HepG2 (cell line): ENCODE results near the gene TMCO6. TPM values are rescaled to one million over a fixed set of nuclear protein-coding genes. Genes with fewer than 3 reads are reported as not detected.

Experiments
- CCAR2 ChIP-seq: fragments of 200-400 bp; formaldehyde crosslinking; optimal IDR thresholded peaks from 2 replicates; pipeline ENCODE3; 2018; ENCODE audit warnings: low read depth, mild to moderate bottlenecking, low read length, moderate library complexity
- IKZF1 ChIP-seq: fragments of 450-650 bp; IDR thresholded peaks from 2 replicates; pipeline ENCODE4 v1.7.1; 2016
- NR1H2 ChIP-seq: sonication (generic); formaldehyde crosslinking; IDR thresholded peaks from 2 replicates; pipeline ENCODE4 v1.8.1; 2022; ENCODE audit warnings: low read depth, missing genetic modification reagents, borderline replicate concordance
- PAF1 ChIP-seq: IDR thresholded peaks from 2 replicates; pipeline ENCODE4 v1.6.1; 2016; ENCODE audit warnings: missing genetic modification reagents, missing compliant biosample characterization
- PATZ1 ChIP-seq: sonication (generic); formaldehyde crosslinking; IDR thresholded peaks from 2 replicates; pipeline ENCODE4 v1.4.0; 2020; ENCODE audit warnings: missing genetic modification reagents
- POLR2AphosphoS2 ChIP-seq: IDR thresholded peaks from 2 replicates; pipeline ENCODE4 v1.6.1; 2011; ENCODE audit warnings: low read depth, low read length, improper control_type of control experiment
- PRDM15 ChIP-seq: sonication (generic); formaldehyde crosslinking; IDR thresholded peaks from 2 replicates; pipeline ENCODE4 v1.4.0; 2020; ENCODE audit warnings: missing genetic modification reagents
- RFXAP ChIP-seq: sonication (generic); formaldehyde crosslinking; IDR thresholded peaks from 2 replicates; pipeline ENCODE4 v1.4.0; 2020; ENCODE audit warnings: missing genetic modification reagents, borderline replicate concordance
- SMYD3 ChIP-seq: sonication (generic); formaldehyde crosslinking; IDR thresholded peaks from 2 replicates; pipeline ENCODE4 v1.8.1; 2023; ENCODE audit warnings: mild to moderate bottlenecking, missing genetic modification reagents
- SOX6 ChIP-seq, 2 experiments: fragments of 450-650 bp in 1 of 2; sonication (generic) in 1 of 2; formaldehyde crosslinking in 1 of 2; IDR thresholded peaks; 2 replicates each; pipeline versions ENCODE4 v1.4.0 to v1.6.1; 2017 to 2020; ENCODE audit warnings: antibody characterized with exemption in 1 of 2, mild to moderate bottlenecking in 1 of 2, missing genetic modification reagents in 1 of 2
- SP2 ChIP-seq: sonication (generic); formaldehyde crosslinking; IDR thresholded peaks from 2 replicates; pipeline ENCODE4 v1.5.1; 2020; ENCODE audit warnings: mild to moderate bottlenecking, missing genetic modification reagents
- ZFP91 ChIP-seq: sonication (generic); formaldehyde crosslinking; IDR thresholded peaks from 2 replicates; pipeline ENCODE4 v1.9.0; 2022; ENCODE audit warnings: missing genetic modification reagents, mild to moderate bottlenecking, borderline replicate concordance
- ZNF235 ChIP-seq: sonication (generic); formaldehyde crosslinking; IDR thresholded peaks from 2 replicates; pipeline ENCODE4 v1.8.1; 2023; ENCODE audit warnings: mild to moderate bottlenecking, missing genetic modification reagents, borderline replicate concordance
- ZNF333 ChIP-seq: sonication (generic); formaldehyde crosslinking; IDR thresholded peaks from 2 replicates; pipeline ENCODE4 v1.4.0; 2020; ENCODE audit warnings: mild to moderate bottlenecking, missing genetic modification reagents, borderline replicate concordance
- ZNF431 ChIP-seq: sonication (generic); formaldehyde crosslinking; IDR thresholded peaks from 2 replicates; pipeline ENCODE4 v1.9.0; 2022; ENCODE audit warnings: missing genetic modification reagents, low read depth, mild to moderate bottlenecking, borderline replicate concordance
- ZNF746 ChIP-seq: sonication (generic); formaldehyde crosslinking; IDR thresholded peaks from 2 replicates; pipeline ENCODE4 v1.8.0; 2022; ENCODE audit warnings: mild to moderate bottlenecking, missing genetic modification reagents
- ZNF773 ChIP-seq: sonication (generic); formaldehyde crosslinking; IDR thresholded peaks from 2 replicates; pipeline ENCODE4 v1.4.0; 2020; ENCODE audit warnings: missing genetic modification reagents, borderline replicate concordance
- ZNF883 ChIP-seq: sonication (generic); formaldehyde crosslinking; IDR thresholded peaks from 2 replicates; pipeline ENCODE4 v1.5.1; 2020; ENCODE audit warnings: mild to moderate bottlenecking, missing genetic modification reagents; ENCODE audit errors: not compliant biosample characterization
- polyA plus RNA-seq, 8 experiments: library from polyadenylated mRNA; depleted of rRNA in 3 of 8; stranded (reverse) in 7 of 8; unstranded in 1 of 8; fragments of >200 nt; fragmentation: Illumina TruSeq in 4 of 8; extraction: Trizol in 4 of 8; gene quantifications; 2 replicates each; pipeline versions ENCODE4 v1.2.1 to v1.2.3, GENCODE V29; 2011 to 2016; ENCODE audit warnings: low read depth in 4 of 8, missing spikeins in 1 of 8, mixed read lengths in 1 of 8; ENCODE audit not compliant: insufficient read depth in 1 of 8
- total RNA-seq, 5 experiments: library from RNA; depleted of rRNA; stranded (reverse); fragments of >200 nt; fragmentation: Illumina TruSeq; extraction: Trizol; gene quantifications; 2 replicates each; pipeline ENCODE4 v1.2.3, GENCODE V29; 2016; ENCODE audit warnings: low read depth in 1 of 5

Gene TMCO6
- total and polyA plus RNA-seq, 2 of the 13 experiments (the other 11 are each of a cell fraction or from before 2014, with no cell fraction given): 16.6 to 28.2 TPM

- TF ChIP-seq ZNF431 (peak; percentile 82; the same call in 1 of the 2 replicates), ZNF746 (CRISPR knock-in tag) (no peak), SOX6 (IDR thresholded peaks at IDR 0.05) (no peak), SOX6 (CRISPR knock-in tag; IDR thresholded peaks at IDR 0.05) (peak; percentile 79), SP2 (CRISPR knock-in tag) (0 out of 2 replicates have a peak, but pooled peaks have one; percentile 60), PAF1 (CRISPR knock-in tag) (no peak), NR1H2 (CRISPR knock-in tag) (no peak), POLR2AphosphoS2 (no peak), IKZF1 (no peak), ZNF883 (CRISPR knock-in tag) (no peak), ZFP91 (CRISPR knock-in tag) (peak; percentile 90), ZNF773 (CRISPR knock-in tag) (peak; percentile 79; the same call in 1 of the 2 replicates), CCAR2 (no peak), ZNF235 (CRISPR knock-in tag) (peak; percentile 95; the same call in 1 of the 2 replicates), SMYD3 (CRISPR knock-in tag) (no peak; the same call in 1 of the 2 replicates), RFXAP (CRISPR knock-in tag) (peak; percentile 80; the same call in 1 of the 2 replicates), PRDM15 (CRISPR knock-in tag) (0 out of 2 replicates have a peak, but pooled peaks have one; percentile 44), ZNF333 (CRISPR knock-in tag) (peak; percentile 81), PATZ1 (CRISPR knock-in tag) (peak; percentile 37; the same call in 1 of the 2 replicates)
These were observed 52.0 kb downstream of the TMCO6 start, which contains the start of the genes HARS1 and HARS2 (continued) for GRCh38 chr5:140690941-140691924.
